HUES64 (cell line): Measurements from ENCODE around the gene HIRIP3.
"Not testable (repeated sequence)": the region's sequence is repeated elsewhere in the genome, so short reads cannot be mapped to it uniquely, and the experiment has no call there.

Experiments used
- H3K27ac ChIP-seq: 2 replicates; pipeline ENCODE4 v1.7.0; 2013; ENCODE audit warnings: low read depth, low read length, inconsistent platforms
- H3K27me3 ChIP-seq: 2 replicates; pipeline ENCODE4 v1.6.1; 2013; ENCODE audit warnings: mild to moderate bottlenecking, low read length; ENCODE audit not compliant: insufficient read depth
- H3K36me3 ChIP-seq: 2 replicates; pipeline ENCODE4 v1.6.1; 2013; ENCODE audit warnings: mild to moderate bottlenecking, low read length; ENCODE audit not compliant: insufficient read depth
- H3K4me1 ChIP-seq: 2 replicates; pipeline ENCODE4 v1.6.1; 2013; ENCODE audit warnings: mild to moderate bottlenecking, low read length, moderate library complexity; ENCODE audit not compliant: insufficient read depth
- H3K4me3 ChIP-seq: 2 replicates; pipeline ENCODE4 v1.5.1; 2013; ENCODE audit warnings: mild to moderate bottlenecking, low read length, moderate library complexity
- H3K9ac ChIP-seq: 2 replicates; pipeline ENCODE4 v1.6.1; 2013; ENCODE audit warnings: mild to moderate bottlenecking, low read depth, low read length
- H3K9me3 ChIP-seq: 2 replicates; pipeline ENCODE4 v1.6.1; 2013; ENCODE audit warnings: low read depth, low read length; ENCODE audit not compliant: insufficient read depth
- WGBS: fragments of 150-250, 120-280 bp; methylation state at CpG from one replicate; pipeline ENCODE4 v1.1.7; 2013; ENCODE audit warnings: missing lambda C conversion rate; 5-methylcytosine and 5-hydroxymethylcytosine counted together

The HIRIP3 gene

GRCh38 chr16:29963021-29963743, 32.2 kb downstream of the HIRIP3 start:
- Histone ChIP-seq H3K36me3 (peaks cover 19% of the 10 kb centered on the region), H3K9ac (0 out of 2 replicates have a peak overlapping the region, but pooled peaks have one; percentile 48), H3K27ac (no peak overlapping the region), H3K4me1 (peaks cover 10% of the 10 kb centered on the region; the same call in 1 of the 2 replicates), H3K4me3 (peak overlapping the region; percentile 74; the same call in 1 of the 2 replicates), H3K27me3 (no peaks in the 10 kb centered on the region; the same call in 1 of the 2 replicates), H3K9me3 (no peaks in the 10 kb centered on the region)
- 90% methylated on average over 14 of the region's 14 CpGs for WGBS

- peak overlapping the region; percentile 74 for H3K4me3 ChIP-seq
- H3K9me3 ChIP-seq, result no peaks in the 10 kb centered on the region
- no peaks in the 10 kb centered on the region; the same call in 1 of the 2 replicates for H3K27me3 ChIP-seq
- peaks cover 10% of the 10 kb centered on the region; the same call in 1 of the 2 replicates for H3K4me1 ChIP-seq
- 24% methylated on average over 18 of the region's 18 CpGs for WGBS
- no peak overlapping the region for H3K27ac ChIP-seq
- H3K36me3 ChIP-seq, result peaks cover 15% of the 10 kb centered on the region
- H3K9ac ChIP-seq, result peak overlapping the region; percentile 48
Observed at GRCh38 chr16:29962344-29962994, 32.9 kb downstream of the HIRIP3 start.

- H3K27me3 ChIP-seq, result no peaks in the 10 kb centered on the region; the same call in 1 of the 2 replicates
- H3K4me1 ChIP-seq, result peaks cover 10% of the 10 kb centered on the region; the same call in 1 of the 2 replicates
- H3K9ac ChIP-seq, result peak within 1 kb of the TSS; percentile 87
- peaks cover 10% of the 10 kb centered on the region; the same call in 1 of the 2 replicates for H3K36me3 ChIP-seq
- no peaks in the 10 kb centered on the region for H3K9me3 ChIP-seq
- H3K27ac ChIP-seq, result peak within 1 kb of the TSS; percentile 53
- peak within 1 kb of the TSS; percentile 74 for H3K4me3 ChIP-seq
- WGBS, result under 1% methylated on average over 75 of the region's 75 CpGs
Observed at GRCh38 chr16:29961479-29962343, 33.7 kb downstream of the HIRIP3 start, which contains the start of gene TMEM219. Gene TMEM219, plus strand, starts transcription at chr16:29962079. Its CDS starts 1,065 bp downstream, at chr16:29963144.

GRCh38 chr16:29961127-29961478, 34.3 kb downstream of the HIRIP3 start:
- Histone ChIP-seq H3K27me3 (no peaks in the 10 kb centered on the region; the same call in 1 of the 2 replicates), H3K9ac (peak overlapping the region; percentile 87), H3K27ac (no peak overlapping the region), H3K36me3 (peaks cover 10% of the 10 kb centered on the region; the same call in 1 of the 2 replicates), H3K4me3 (peak overlapping the region; percentile 74), H3K9me3 (no peaks in the 10 kb centered on the region), H3K4me1 (peaks cover 10% of the 10 kb centered on the region; the same call in 1 of the 2 replicates)
- 83% methylated on average over 10 of the region's 10 CpGs for WGBS

- H3K4me1 ChIP-seq, result peaks cover 10% of the 10 kb centered on the region; the same call in 1 of the 2 replicates
- not testable (repeated sequence) for H3K9ac ChIP-seq, H3K27ac ChIP-seq, H3K27me3 ChIP-seq, H3K4me3 ChIP-seq, H3K9me3 ChIP-seq, H3K36me3 ChIP-seq
- 93% methylated on average over 4 of the region's 4 CpGs for WGBS
Observed at GRCh38 chr16:29959821-29960220, 35.6 kb downstream of the HIRIP3 start.

GRCh38 chr16:29959293-29959692, 36.1 kb downstream of the HIRIP3 start:
- Histone ChIP-seq H3K4me3 (no peak overlapping the region), H3K9ac (no peak overlapping the region), H3K27ac (no peak overlapping the region), H3K9me3 (no peaks in the 10 kb centered on the region), H3K36me3 (0 out of 2 replicates have a peak, but pooled peaks cover 2% of the 10 kb centered on the region), H3K27me3 (no peaks in the 10 kb centered on the region; the same call in 1 of the 2 replicates), H3K4me1 (peaks cover 10% of the 10 kb centered on the region; the same call in 1 of the 2 replicates)
- WGBS, result 89% methylated on average over 9 of the region's 9 CpGs

- WGBS, result 92% methylated on average over 4 of the region's 5 CpGs
- Histone ChIP-seq H3K4me3 (no peak overlapping the region), H3K4me1 (peaks cover 10% of the 10 kb centered on the region; the same call in 1 of the 2 replicates), H3K36me3 (0 out of 2 replicates have a peak, but pooled peaks cover 2% of the 10 kb centered on the region), H3K9me3 (no peaks in the 10 kb centered on the region), H3K27me3 (no peaks in the 10 kb centered on the region; the same call in 1 of the 2 replicates), H3K27ac (no peak overlapping the region), H3K9ac (no peak overlapping the region)
Observed at GRCh38 chr16:29958756-29959155, 36.7 kb downstream of the HIRIP3 start.

GRCh38 chr16:29951625-29952365, 43.6 kb downstream of the HIRIP3 start:
- no peaks in the 10 kb centered on the region for H3K27me3 ChIP-seq
- 83% methylated on average over 8 of the region's 8 CpGs for WGBS
- peaks cover 5% of the 10 kb centered on the region; the same call in 1 of the 2 replicates for H3K4me1 ChIP-seq
- no peak overlapping the region for H3K9ac ChIP-seq
- H3K27ac ChIP-seq, result no peak overlapping the region
- H3K36me3 ChIP-seq, result no peaks in the 10 kb centered on the region
- no peaks in the 10 kb centered on the region for H3K9me3 ChIP-seq
- no peak overlapping the region for H3K4me3 ChIP-seq

- Histone ChIP-seq H3K27me3 (no peaks in the 10 kb centered on the region), H3K9me3 (no peaks in the 10 kb centered on the region), H3K4me3 (no peak overlapping the region), H3K36me3 (no peaks in the 10 kb centered on the region), H3K27ac (no peak overlapping the region), H3K9ac (no peak overlapping the region), H3K4me1 (peaks cover 5% of the 10 kb centered on the region; the same call in 1 of the 2 replicates)
- WGBS, result 91% methylated on average over 4 of the region's 4 CpGs
Observed at GRCh38 chr16:29950806-29951461, 44.5 kb downstream of the HIRIP3 start.

- Histone ChIP-seq H3K4me1 (peaks cover 12% of the 10 kb centered on the region; the same call in 1 of the 2 replicates), H3K27ac (no peak overlapping the region), H3K9me3 (no peaks in the 10 kb centered on the region), H3K27me3 (no peaks in the 10 kb centered on the region), H3K4me3 (no peak overlapping the region), H3K9ac (no peak overlapping the region), H3K36me3 (no peaks in the 10 kb centered on the region)
- 87% methylated on average over 2 of the region's 2 CpGs for WGBS
Observed at GRCh38 chr16:29947897-29948296, 47.5 kb downstream of the HIRIP3 start.
